Neural cell (in vitro differentiated cells): ENCODE results near the gene NME4. TPM values are rescaled to one million over a fixed set of nuclear protein-coding genes. Genes with fewer than 3 reads are reported as not detected.

Experiments
- H2AFZ ChIP-seq: fragments of 200-600, 300-800 bp; sonication (generic), shearing (Covaris generic); 2 replicates; pipeline ENCODE4 v1.6.0; 2014; ENCODE audit warnings: low read depth, mild to moderate bottlenecking, antibody characterized with exemption, low read length, moderate library complexity
- H3F3A ChIP-seq: fragments of 200-600 bp; shearing (Covaris generic); 2 replicates; pipeline ENCODE4 v1.6.1; 2016; ENCODE audit warnings: mild to moderate bottlenecking, moderate library complexity, mixed read lengths, antibody characterized with exemption, low read length; ENCODE audit not compliant: insufficient read depth, poor library complexity, severe bottlenecking
- H3K27ac ChIP-seq: fragments of 200-600, 300-800 bp; sonication (generic), shearing (Covaris generic); 2 replicates; pipeline ENCODE4 v1.5.1; 2014; ENCODE audit warnings: mild to moderate bottlenecking, low read length, moderate library complexity
- H3K27me3 ChIP-seq: fragments of 300-800, 200-600 bp; sonication (generic), shearing (Covaris generic); 2 replicates; pipeline ENCODE4 v1.6.0; 2014; ENCODE audit warnings: mild to moderate bottlenecking, low read depth, low read length, moderate library complexity; ENCODE audit not compliant: insufficient read depth
- H3K36me3 ChIP-seq: fragments of 300-800, 200-600 bp; sonication (generic), shearing (Covaris generic); 2 replicates; pipeline ENCODE4 v1.5.1; 2014; ENCODE audit warnings: mild to moderate bottlenecking, antibody characterized with exemption, low read length, moderate library complexity; ENCODE audit not compliant: insufficient read depth
- H3K4me2 ChIP-seq: fragments of 300-800, 200-600 bp; sonication (generic), shearing (Covaris generic); 2 replicates; pipeline ENCODE4 v1.6.0; 2014; ENCODE audit warnings: mild to moderate bottlenecking, low read length
- H3K4me3 ChIP-seq: fragments of 300-800, 200-600 bp; sonication (generic), shearing (Covaris generic); 2 replicates; pipeline ENCODE4 v1.5.1; 2014; ENCODE audit warnings: mild to moderate bottlenecking, low read length, moderate library complexity
- H3K79me2 ChIP-seq: fragments of 200-600 bp; shearing (Covaris generic); replicated peaks from 2 replicates; pipeline ENCODE4 v1.6.0; 2014; ENCODE audit warnings: mild to moderate bottlenecking, low read length, moderate library complexity; ENCODE audit not compliant: insufficient read depth
- H3K9ac ChIP-seq: fragments of 300-800, 200-600 bp; sonication (generic), shearing (Covaris generic); 2 replicates; pipeline ENCODE4 v1.6.1; 2016; ENCODE audit warnings: mild to moderate bottlenecking, low read length, mixed read lengths
- H3K9me2 ChIP-seq: fragments of 200-600 bp; shearing (Covaris generic); 2 replicates; pipeline ENCODE4 v1.6.1; 2016; ENCODE audit warnings: mild to moderate bottlenecking, low read length, mixed read lengths; ENCODE audit not compliant: insufficient read depth
- H3K9me3 ChIP-seq: fragments of 200-600, 300-800 bp; sonication (generic), shearing (Covaris generic); 2 replicates; pipeline ENCODE4 v1.6.1; 2016; ENCODE audit warnings: mild to moderate bottlenecking, mixed run types, low read length, moderate library complexity, mixed read lengths
- H4K20me1 ChIP-seq: fragments of 200-600 bp; shearing (Covaris generic); 2 replicates; pipeline ENCODE4 v1.6.1; 2016; ENCODE audit warnings: mild to moderate bottlenecking, mixed run types; ENCODE audit not compliant: insufficient read depth
- CTCF ChIP-seq: fragments of 450-650 bp; IDR thresholded peaks from 2 replicates; pipeline ENCODE4 v1.5.1; 2014; ENCODE audit warnings: antibody characterized with exemption, mild to moderate bottlenecking, moderate library complexity; ENCODE audit not compliant: poor library complexity, severe bottlenecking
- EP300 ChIP-seq: fragments of 450-650 bp; conservative IDR thresholded peaks from 2 replicates; pipeline ENCODE4 v1.6.1; 2014; ENCODE audit warnings: antibody characterized with exemption, mild to moderate bottlenecking, moderate library complexity; ENCODE audit not compliant: poor library complexity, severe bottlenecking
- EZH2 ChIP-seq: fragments of 200-600, 300-800 bp; shearing (Covaris generic), sonication (generic); IDR thresholded peaks from 2 replicates; pipeline ENCODE4 v1.6.1; 2014; ENCODE audit warnings: antibody characterized with exemption, low read length, borderline replicate concordance, mild to moderate bottlenecking; ENCODE audit not compliant: insufficient read depth, poor library complexity, severe bottlenecking
- MXI1 ChIP-seq: fragments of 450-650 bp; conservative IDR thresholded peaks from 2 replicates; pipeline ENCODE4 v1.6.1; 2014; ENCODE audit warnings: antibody characterized with exemption, mild to moderate bottlenecking; ENCODE audit not compliant: poor library complexity, severe bottlenecking
- POLR2AphosphoS5 ChIP-seq: IDR thresholded peaks from 2 replicates; pipeline ENCODE4 v1.6.1; 2012
- RAD21 ChIP-seq: fragments of 450-650 bp; conservative IDR thresholded peaks from 2 replicates; pipeline ENCODE4 v1.6.1; 2014; ENCODE audit warnings: antibody characterized with exemption, mild to moderate bottlenecking, moderate library complexity
- SMC3 ChIP-seq: fragments of 450-650 bp; conservative IDR thresholded peaks from 2 replicates; pipeline ENCODE4 v1.6.1; 2014; ENCODE audit warnings: antibody characterized with exemption, mild to moderate bottlenecking, moderate library complexity; ENCODE audit not compliant: poor library complexity
- TAF1 ChIP-seq: IDR thresholded peaks from 2 replicates; pipeline ENCODE4 v1.6.1; 2012; ENCODE audit warnings: low read depth
- polyA plus RNA-seq: library from polyadenylated mRNA; depleted of rRNA; stranded (reverse); fragments of >200 nt; gene quantifications from 2 replicates; pipeline ENCODE4 v1.2.3, GENCODE V29; 2014
- TF ChIP-seq, protein P1 (sequence below): IDR thresholded peaks from 2 replicates; pipeline ENCODE4 v1.6.1; 2012; ENCODE audit warnings: borderline replicate concordance

Gene NME4
- polyA plus RNA-seq, 1 donor from 2014 or later = 65.2 TPM

DNA sequence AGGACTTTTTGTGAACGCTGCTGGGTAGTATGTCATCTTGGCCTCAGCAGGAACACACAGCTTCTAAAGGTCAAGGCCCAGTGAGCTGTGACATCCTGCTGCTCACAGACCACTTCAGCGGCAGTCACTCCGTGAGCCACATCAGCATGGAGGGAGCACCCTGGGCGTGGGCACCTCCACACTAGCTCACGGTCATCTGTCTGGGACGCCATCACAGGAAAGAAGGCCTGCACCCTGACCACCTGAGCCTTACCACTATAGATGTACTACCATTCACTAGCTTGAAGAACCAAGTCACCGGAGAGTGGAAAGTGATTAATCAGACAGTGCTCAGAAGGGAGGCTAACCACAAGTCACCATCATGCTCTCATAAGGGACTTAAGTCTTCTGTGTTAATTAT is 47.8 kb upstream of the NME4 start:
- H3K27me3 ChIP-seq = no peaks in the 10 kb centered on the region
- H3K4me2 ChIP-seq = no peak overlapping the region
- H3K27ac ChIP-seq = no peak overlapping the region
- H3K79me2 ChIP-seq = peaks cover 19% of the 10 kb centered on the region
- TF ChIP-seq, protein P1, sequence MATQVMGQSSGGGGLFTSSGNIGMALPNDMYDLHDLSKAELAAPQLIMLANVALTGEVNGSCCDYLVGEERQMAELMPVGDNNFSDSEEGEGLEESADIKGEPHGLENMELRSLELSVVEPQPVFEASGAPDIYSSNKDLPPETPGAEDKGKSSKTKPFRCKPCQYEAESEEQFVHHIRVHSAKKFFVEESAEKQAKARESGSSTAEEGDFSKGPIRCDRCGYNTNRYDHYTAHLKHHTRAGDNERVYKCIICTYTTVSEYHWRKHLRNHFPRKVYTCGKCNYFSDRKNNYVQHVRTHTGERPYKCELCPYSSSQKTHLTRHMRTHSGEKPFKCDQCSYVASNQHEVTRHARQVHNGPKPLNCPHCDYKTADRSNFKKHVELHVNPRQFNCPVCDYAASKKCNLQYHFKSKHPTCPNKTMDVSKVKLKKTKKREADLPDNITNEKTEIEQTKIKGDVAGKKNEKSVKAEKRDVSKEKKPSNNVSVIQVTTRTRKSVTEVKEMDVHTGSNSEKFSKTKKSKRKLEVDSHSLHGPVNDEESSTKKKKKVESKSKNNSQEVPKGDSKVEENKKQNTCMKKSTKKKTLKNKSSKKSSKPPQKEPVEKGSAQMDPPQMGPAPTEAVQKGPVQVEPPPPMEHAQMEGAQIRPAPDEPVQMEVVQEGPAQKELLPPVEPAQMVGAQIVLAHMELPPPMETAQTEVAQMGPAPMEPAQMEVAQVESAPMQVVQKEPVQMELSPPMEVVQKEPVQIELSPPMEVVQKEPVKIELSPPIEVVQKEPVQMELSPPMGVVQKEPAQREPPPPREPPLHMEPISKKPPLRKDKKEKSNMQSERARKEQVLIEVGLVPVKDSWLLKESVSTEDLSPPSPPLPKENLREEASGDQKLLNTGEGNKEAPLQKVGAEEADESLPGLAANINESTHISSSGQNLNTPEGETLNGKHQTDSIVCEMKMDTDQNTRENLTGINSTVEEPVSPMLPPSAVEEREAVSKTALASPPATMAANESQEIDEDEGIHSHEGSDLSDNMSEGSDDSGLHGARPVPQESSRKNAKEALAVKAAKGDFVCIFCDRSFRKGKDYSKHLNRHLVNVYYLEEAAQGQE = no peak
- TF ChIP-seq RAD21 (no peak), CTCF (no peak), SMC3 (no peak), TAF1 (no peak), EP300 (no peak), MXI1 (no peak), EZH2 (no peak), POLR2AphosphoS5 (no peak)
- H3K9me3 ChIP-seq = no peaks in the 10 kb centered on the region
- H3F3A ChIP-seq = no peaks in the 10 kb centered on the region
- H3K36me3 ChIP-seq = no peaks in the 10 kb centered on the region
- H2AFZ ChIP-seq = no peak overlapping the region
- H3K4me3 ChIP-seq = no peak overlapping the region
- H4K20me1 ChIP-seq = no peaks in the 10 kb centered on the region
- H3K9ac ChIP-seq = no peak overlapping the region
- no peaks in the 10 kb centered on the region for H3K9me2 ChIP-seq

GRCh38 chr16:350203-350602 is 46.8 kb upstream of the NME4 start:
- no peaks in the 10 kb centered on the region for H3K36me3 ChIP-seq
- no peak overlapping the region for H3K9ac ChIP-seq
- no peak overlapping the region for H3K27ac ChIP-seq
- no peaks in the 10 kb centered on the region for H3K9me3 ChIP-seq
- no peak overlapping the region for H3K4me2 ChIP-seq
- H3F3A ChIP-seq = no peaks in the 10 kb centered on the region
- H3K4me3 ChIP-seq = no peak overlapping the region
- no peak overlapping the region for H2AFZ ChIP-seq
- no peaks in the 10 kb centered on the region for H4K20me1 ChIP-seq
- no peak for TF ChIP-seq EP300
- no peak for TF ChIP-seq CTCF
- TF ChIP-seq RAD21 = no peak
- no peaks in the 10 kb centered on the region for H3K9me2 ChIP-seq
- no peaks in the 10 kb centered on the region for H3K27me3 ChIP-seq
- peaks cover 16% of the 10 kb centered on the region for H3K79me2 ChIP-seq
